Tibial artery (tissue), 4 donors: Measurements from ENCODE around the gene KIF6.
"Not testable (repeated sequence)": the region's sequence is repeated elsewhere in the genome, so short reads cannot be mapped to it uniquely, and the experiment has no call there.

Experiments
- DNase-seq, 2 donors: peaks; one replicate each; pipeline ENCODE4 v3.0.0-alpha.2; 2019
- H3K27ac ChIP-seq, 2 donors: fragments of 200-600 bp; sonication (generic) in 1 of 2; 1 replicate in 1 of 2; 2 replicates in 1 of 2; pipeline ENCODE4 v1.5.1; 2018 to 2019; ENCODE audit warnings: mild to moderate bottlenecking in 1 of 2
- H3K27me3 ChIP-seq, 2 donors: fragments of 200-600 bp; sonication (generic) in 1 of 2; one replicate each; pipeline versions ENCODE4 v1.5.1 to v1.6.0; 2016 to 2019
- H3K36me3 ChIP-seq, 3 donors: fragments of 200-600 bp; sonication (generic) in 2 of 3; one replicate each; pipeline ENCODE4 v1.5.1; 2016 to 2019; ENCODE audit warnings: mild to moderate bottlenecking in 2 of 3
- H3K4me1 ChIP-seq, 4 donors: fragments of 200-600 bp; sonication (generic) in 2 of 4; 1 replicate in 3 of 4; 2 replicates in 1 of 4; pipeline ENCODE4 v1.5.1; 2016 to 2019
- H3K4me3 ChIP-seq, 2 donors: fragments of 200-600 bp; sonication (generic) in 1 of 2; 1 replicate in 1 of 2; 2 replicates in 1 of 2; pipeline ENCODE4 v1.5.1; 2018 to 2019; ENCODE audit warnings: mild to moderate bottlenecking in 2 of 2
- H3K9me3 ChIP-seq, 3 donors: fragments of 200-600 bp; sonication (generic) in 1 of 3; one replicate each; pipeline ENCODE4 v1.5.1; 2016 to 2019
- intact Hi-C: fragments of 100-400 bp; cut with DNase I; formaldehyde crosslinking; loops from one replicate; pipeline ENCODE4 v1.15.0; 2023; ENCODE audit warnings: low total_unique reads
- TF ChIP-seq, protein P1 (sequence below), 2 experiments: fragments of 200-600 bp in 1 of 2; fragments of 450-650 bp in 1 of 2; IDR thresholded peaks; one replicate each; pipeline ENCODE4 v1.5.1; 2017 to 2019; ENCODE audit warnings: antibody characterized with exemption in 2 of 2, mild to moderate bottlenecking in 1 of 2, moderate library complexity in 1 of 2

KIF6 gene

DNA sequence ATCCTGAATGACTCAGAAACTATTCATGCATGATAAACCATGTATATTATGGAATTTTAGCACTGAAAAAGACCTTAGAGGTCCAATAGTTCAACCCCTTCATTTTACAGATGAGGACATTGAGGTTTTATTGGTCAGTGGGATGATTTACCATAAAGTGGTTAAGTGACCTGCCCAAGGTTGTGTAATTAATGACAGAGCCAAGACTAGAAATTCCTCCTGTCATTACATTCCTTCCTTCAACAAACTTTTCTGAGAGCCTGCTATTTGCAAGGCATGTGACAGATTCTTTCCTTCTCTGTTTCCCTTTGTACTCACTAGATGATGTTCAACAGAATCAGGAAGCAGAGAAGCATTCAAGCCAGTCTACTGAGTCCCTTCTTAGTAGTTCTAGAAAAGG lies 232.0 kb downstream of the KIF6 start:
- no peak for DNase-seq
- Histone ChIP-seq H3K9me3 (no peaks in the 10 kb centered on the region), H3K4me1 (peaks cover 0 to 24% (median 13%) of the 10 kb centered on the region in 4 donors), H3K27ac (no peak overlapping the region), H3K36me3 (no peaks in the 10 kb centered on the region), H3K27me3 (no peaks in the 10 kb centered on the region), H3K4me3 (no peak overlapping the region)
- TF ChIP-seq, protein P1, sequence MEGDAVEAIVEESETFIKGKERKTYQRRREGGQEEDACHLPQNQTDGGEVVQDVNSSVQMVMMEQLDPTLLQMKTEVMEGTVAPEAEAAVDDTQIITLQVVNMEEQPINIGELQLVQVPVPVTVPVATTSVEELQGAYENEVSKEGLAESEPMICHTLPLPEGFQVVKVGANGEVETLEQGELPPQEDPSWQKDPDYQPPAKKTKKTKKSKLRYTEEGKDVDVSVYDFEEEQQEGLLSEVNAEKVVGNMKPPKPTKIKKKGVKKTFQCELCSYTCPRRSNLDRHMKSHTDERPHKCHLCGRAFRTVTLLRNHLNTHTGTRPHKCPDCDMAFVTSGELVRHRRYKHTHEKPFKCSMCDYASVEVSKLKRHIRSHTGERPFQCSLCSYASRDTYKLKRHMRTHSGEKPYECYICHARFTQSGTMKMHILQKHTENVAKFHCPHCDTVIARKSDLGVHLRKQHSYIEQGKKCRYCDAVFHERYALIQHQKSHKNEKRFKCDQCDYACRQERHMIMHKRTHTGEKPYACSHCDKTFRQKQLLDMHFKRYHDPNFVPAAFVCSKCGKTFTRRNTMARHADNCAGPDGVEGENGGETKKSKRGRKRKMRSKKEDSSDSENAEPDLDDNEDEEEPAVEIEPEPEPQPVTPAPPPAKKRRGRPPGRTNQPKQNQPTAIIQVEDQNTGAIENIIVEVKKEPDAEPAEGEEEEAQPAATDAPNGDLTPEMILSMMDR (IDR thresholded peaks at IDR 0.05), result no peak
- intact Hi-C loops, result no loop called here

DNA sequence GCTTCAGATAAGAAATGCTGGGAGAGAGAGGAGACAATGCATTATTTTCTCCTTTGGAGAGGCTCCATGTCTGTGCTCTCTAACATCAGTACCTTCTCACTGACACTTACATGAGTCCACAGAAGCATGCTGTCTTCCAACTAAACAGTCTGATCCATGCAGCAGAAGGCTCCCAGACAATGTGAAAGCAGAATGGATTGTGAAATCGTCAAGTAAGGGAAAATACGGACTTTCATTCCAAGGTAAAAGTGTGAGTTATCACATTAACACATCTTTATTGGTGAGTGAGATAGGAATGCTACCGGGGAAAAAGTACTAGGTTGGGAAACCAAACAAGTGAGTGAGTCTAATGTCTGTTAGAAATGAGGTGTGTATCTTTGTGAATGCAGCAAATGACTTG lies 235.1 kb downstream of the KIF6 start:
- no peak overlapping the region for H3K27ac ChIP-seq
- peaks cover 0 to 20% (median 10%) of the 10 kb centered on the region in 4 donors for H3K4me1 ChIP-seq
- TF ChIP-seq, protein P1 (IDR thresholded peaks at IDR 0.05), result no peak
- H3K36me3 ChIP-seq, result no peaks in the 10 kb centered on the region
- intact Hi-C loops, result no loop called here
- no peak for DNase-seq
- H3K4me3 ChIP-seq, result no peak overlapping the region
- no peaks in the 10 kb centered on the region for H3K9me3 ChIP-seq
- H3K27me3 ChIP-seq, result no peaks in the 10 kb centered on the region

DNA sequence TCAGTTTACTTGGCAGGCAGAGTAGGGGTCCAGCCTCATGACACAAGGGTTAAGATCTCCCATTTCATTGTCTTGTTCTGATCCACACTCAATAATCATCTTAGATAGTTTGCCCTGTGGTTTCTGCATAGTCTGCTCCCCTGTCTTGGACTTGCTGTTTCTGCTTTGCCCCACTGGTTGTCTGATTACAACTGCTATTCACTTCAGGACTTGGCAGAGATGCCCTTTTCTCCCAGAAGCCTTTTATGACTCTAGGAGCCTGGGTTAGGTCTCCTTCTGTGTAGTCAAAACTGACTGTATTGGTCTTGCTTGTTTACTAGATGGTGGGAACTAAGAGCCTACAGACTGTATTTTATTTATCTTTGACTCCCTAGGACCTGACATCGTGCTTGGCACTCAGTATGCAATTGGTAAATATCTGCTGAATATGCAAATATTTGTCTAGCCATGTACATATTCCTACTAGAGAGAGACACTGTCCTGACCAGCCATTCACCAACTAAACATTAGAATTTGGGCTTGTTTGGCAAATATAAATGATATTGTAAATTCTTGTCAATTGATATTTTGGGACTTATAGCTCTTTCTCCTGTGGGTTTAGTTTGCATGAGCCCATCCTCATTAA lies 236.8 kb downstream of the KIF6 start:
- H3K36me3 ChIP-seq, result no peaks in the 10 kb centered on the region
- TF ChIP-seq, protein P1 (IDR thresholded peaks at IDR 0.05), result no peak
- H3K27ac ChIP-seq, result no peak overlapping the region
- intact Hi-C loops, result no loop called here
- no peaks in the 10 kb centered on the region for H3K27me3 ChIP-seq
- no peak for DNase-seq
- no peaks in the 10 kb centered on the region for H3K9me3 ChIP-seq
- peaks cover 0 to 16% (median 8%) of the 10 kb centered on the region in 4 donors for H3K4me1 ChIP-seq
- no peak overlapping the region for H3K4me3 ChIP-seq

- Histone ChIP-seq H3K36me3 (no peaks in the 10 kb centered on the region), H3K4me1 (peaks cover 0 to 12% (median 6%) of the 10 kb centered on the region in 4 donors), H3K27me3 (no peaks in the 10 kb centered on the region), H3K4me3 (no peak overlapping the region), H3K9me3 (no peaks in the 10 kb centered on the region), H3K27ac (no peak overlapping the region)
- intact Hi-C loops, result no loop called here
- DNase-seq, result no peak
- TF ChIP-seq, protein P1 (IDR thresholded peaks at IDR 0.05), result no peak
Measured at GRCh38 chr6:39484276-39484675, 240.9 kb downstream of the KIF6 start.

DNA sequence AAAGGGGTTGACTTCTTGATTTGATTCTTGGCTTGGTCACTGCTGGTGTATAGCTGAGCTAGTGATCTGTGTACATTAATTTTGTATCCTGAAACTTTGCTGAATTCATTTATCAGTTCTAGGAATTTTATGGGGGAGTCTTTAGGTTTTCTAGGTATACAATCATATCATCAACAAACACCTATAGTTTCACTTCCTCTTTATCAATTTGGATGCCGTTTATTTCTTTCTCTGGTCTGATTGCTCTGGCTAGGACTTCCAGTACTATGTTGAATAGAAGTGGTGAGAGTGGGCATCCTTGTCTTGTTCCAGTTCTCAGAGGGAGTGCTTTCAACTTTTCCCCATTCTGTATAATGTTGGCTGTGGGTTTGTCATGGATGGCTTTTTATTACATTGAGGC lies 245.4 kb downstream of the KIF6 start:
- H3K36me3 ChIP-seq, H3K4me1 ChIP-seq, intact Hi-C loops, H3K27me3 ChIP-seq, H3K27ac ChIP-seq, H3K4me3 ChIP-seq, H3K9me3 ChIP-seq, DNase-seq: not testable (repeated sequence)

GRCh38 chr6:39476670-39477069 lies 248.5 kb downstream of the KIF6 start:
- H3K36me3 ChIP-seq, result no peaks in the 10 kb centered on the region
- no peaks in the 10 kb centered on the region for H3K9me3 ChIP-seq
- intact Hi-C loops, result no loop called here
- H3K4me3 ChIP-seq, result no peak overlapping the region
- H3K27ac ChIP-seq, result no peak overlapping the region
- DNase-seq, result no peak
- H3K27me3 ChIP-seq, result no peaks in the 10 kb centered on the region
- TF ChIP-seq, protein P1 (IDR thresholded peaks at IDR 0.05), result no peak
- H3K4me1 ChIP-seq, result peaks cover 0 to 7% (median 3%) of the 10 kb centered on the region in 4 donors
